Activated naive CD4-positive, alpha-beta T cell treated with Interleukin-2 at 50 U/mL for 16 hours (primary cell): ENCODE measurements around the gene PRKCZ.
A peak's percentile ranks its signal among the peaks of the same experiment; 100 is the strongest.
"Not testable (repeated sequence)": the region's sequence is repeated elsewhere in the genome, so short reads cannot be mapped to it uniquely, and the experiment has no call there.

ENCODE experiments used
- DNase-seq: peaks from one replicate; pipeline ENCODE4 v3.0.0-alpha.2; 2020

PRKCZ gene

GRCh38 chr1:2137257-2138121 lies 87.3 kb downstream of the PRKCZ start:
- no peak for DNase-seq

- not testable (repeated sequence) for DNase-seq
Observed at GRCh38 chr1:2139156-2139555, 88.9 kb downstream of the PRKCZ start.

GRCh38 chr1:2141025-2141424 lies 90.8 kb downstream of the PRKCZ start:
- DNase-seq, result no peak

GRCh38 chr1:2143814-2144500 lies 93.7 kb downstream of the PRKCZ start:
- no peak for DNase-seq

- no peak for DNase-seq
Observed at GRCh38 chr1:2144501-2145090, 94.4 kb downstream of the PRKCZ start.

GRCh38 chr1:2145946-2146835 lies 96.0 kb downstream of the PRKCZ start:
- DNase-seq, result peak; percentile 30

- DNase-seq, result no peak
Observed at GRCh38 chr1:2146836-2147517, 96.8 kb downstream of the PRKCZ start.

GRCh38 chr1:2147869-2148268 lies 97.7 kb downstream of the PRKCZ start:
- not testable (repeated sequence) for DNase-seq

GRCh38 chr1:2148691-2149090 lies 98.5 kb downstream of the PRKCZ start:
- DNase-seq, result peak; percentile 49

- DNase-seq, result no peak
Observed at GRCh38 chr1:2150801-2151200, 100.6 kb downstream of the PRKCZ start.

GRCh38 chr1:2151252-2151651 lies 101.0 kb downstream of the PRKCZ start:
- DNase-seq, result no peak

- no peak for DNase-seq
Observed at GRCh38 chr1:2151911-2152310, 101.7 kb downstream of the PRKCZ start.

GRCh38 chr1:2152954-2153353 lies 102.7 kb downstream of the PRKCZ start:
- DNase-seq, result no peak

- no peak for DNase-seq
Observed at GRCh38 chr1:2154022-2154421, 103.8 kb downstream of the PRKCZ start.

GRCh38 chr1:2155147-2155598 lies 105.0 kb downstream of the PRKCZ start:
- no peak for DNase-seq

- DNase-seq, result no peak
Observed at GRCh38 chr1:2155788-2156187, 105.6 kb downstream of the PRKCZ start.

GRCh38 chr1:2156866-2157265 lies 106.7 kb downstream of the PRKCZ start:
- no peak for DNase-seq

GRCh38 chr1:2157856-2158255 lies 107.6 kb downstream of the PRKCZ start:
- no peak for DNase-seq

- no peak for DNase-seq
Observed at GRCh38 chr1:2158272-2158671, 108.1 kb downstream of the PRKCZ start.

GRCh38 chr1:2159124-2159523 lies 108.9 kb downstream of the PRKCZ start:
- DNase-seq, result no peak

- no peak for DNase-seq
Observed at GRCh38 chr1:2160451-2161300, 110.5 kb downstream of the PRKCZ start.
